Raji (cell line): Measurements from ENCODE around the gene AVPR1A.

Experiments used
- POLR2A ChIP-seq: IDR thresholded peaks from 2 replicates; pipeline ENCODE4 v1.6.1; 2011; ENCODE audit warnings: low read depth, low read length, control low read depth; ENCODE audit not compliant: insufficient read depth

The AVPR1A gene

DNA sequence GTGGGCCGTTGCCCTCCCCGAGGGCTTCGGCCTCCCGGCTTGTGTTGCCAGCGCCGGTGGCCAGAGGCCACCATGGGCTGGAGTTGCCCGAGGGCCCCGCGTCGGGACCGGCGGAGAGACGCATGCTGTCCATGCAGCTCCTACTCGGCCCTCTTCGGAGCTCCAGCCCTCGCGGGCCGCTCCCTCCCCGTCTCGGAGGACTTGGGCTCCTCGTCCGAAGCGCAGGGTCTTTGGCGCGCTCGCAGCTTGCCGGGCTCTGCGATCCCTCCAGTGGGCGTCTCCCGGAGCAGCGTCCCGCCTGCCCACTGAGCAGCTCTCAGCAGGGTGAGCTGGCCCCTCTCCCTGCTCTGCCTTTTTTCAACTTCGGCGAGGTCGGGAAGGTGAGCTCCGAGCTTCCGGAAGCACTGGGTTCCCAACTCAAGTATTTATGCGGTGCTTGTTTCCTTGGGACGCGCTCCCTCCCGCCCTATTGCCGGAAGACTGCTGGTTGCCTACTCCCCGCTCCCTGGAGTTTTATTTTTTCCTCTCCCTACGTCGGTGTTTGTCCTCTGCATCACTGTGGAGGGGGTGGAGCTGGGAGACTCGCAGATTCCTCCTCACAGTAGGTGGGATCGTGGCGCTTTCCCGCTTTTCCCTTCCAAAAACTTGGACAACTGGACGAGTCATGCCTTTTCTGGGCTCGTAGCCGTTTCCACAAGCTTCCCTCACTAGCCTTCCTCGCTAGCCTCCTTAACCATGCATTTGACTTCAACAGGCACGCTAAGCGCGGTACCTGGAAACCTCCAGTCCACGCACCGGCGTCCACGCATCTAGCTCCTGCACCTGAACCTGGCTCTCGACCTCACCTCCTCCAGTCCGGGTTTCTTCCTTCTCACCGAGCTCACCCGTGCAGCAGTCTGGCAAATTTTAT, at the start of gene AVPR1A:
Gene AVPR1A, minus strand, starts transcription at position 489 of the 910 bp plus-strand sequence. Its CDS starts 365 bp downstream, at position 124.
- TF ChIP-seq POLR2A, result no peak

DNA sequence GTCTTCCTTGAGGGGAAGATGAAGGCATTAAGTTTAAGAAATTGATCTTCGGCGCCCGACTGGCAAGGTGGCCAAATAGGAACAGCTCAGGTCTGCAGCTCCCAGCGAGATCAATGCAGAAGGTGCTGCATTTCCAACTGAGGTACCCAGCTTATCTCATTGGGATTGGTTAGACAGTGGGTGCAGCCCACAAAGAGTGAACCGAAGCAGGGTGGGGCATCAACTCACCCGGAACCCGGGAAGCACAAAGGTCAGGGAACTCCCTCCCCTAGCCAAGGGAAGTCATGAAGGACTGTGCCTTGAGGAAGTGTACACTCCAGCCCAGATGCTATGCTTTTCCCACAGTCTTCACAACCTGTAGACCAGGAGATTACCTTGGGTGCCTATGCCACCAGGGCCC, 45.2 kb upstream of the AVPR1A start:
- no peak for TF ChIP-seq POLR2A

DNA sequence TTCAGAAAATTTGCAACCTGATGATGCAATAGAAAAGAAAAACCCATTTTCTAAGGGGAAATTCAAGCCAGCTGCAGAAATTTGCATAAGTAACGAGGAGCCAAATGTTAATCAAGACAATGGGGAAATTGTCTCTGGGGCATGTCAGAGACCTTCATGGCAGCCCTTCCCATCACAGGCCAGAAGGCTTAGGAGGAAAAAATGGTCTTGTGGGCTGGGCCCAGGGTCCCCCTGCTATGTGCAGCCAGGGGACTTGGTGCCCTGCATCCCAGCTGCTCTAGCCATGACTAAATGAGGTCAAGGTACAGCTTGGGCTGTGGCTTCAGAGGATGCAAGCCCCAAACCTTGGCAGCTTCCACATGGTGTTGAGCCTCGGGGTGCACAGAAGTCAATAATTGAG, 28.2 kb upstream of the AVPR1A start:
- no peak for TF ChIP-seq POLR2A

DNA sequence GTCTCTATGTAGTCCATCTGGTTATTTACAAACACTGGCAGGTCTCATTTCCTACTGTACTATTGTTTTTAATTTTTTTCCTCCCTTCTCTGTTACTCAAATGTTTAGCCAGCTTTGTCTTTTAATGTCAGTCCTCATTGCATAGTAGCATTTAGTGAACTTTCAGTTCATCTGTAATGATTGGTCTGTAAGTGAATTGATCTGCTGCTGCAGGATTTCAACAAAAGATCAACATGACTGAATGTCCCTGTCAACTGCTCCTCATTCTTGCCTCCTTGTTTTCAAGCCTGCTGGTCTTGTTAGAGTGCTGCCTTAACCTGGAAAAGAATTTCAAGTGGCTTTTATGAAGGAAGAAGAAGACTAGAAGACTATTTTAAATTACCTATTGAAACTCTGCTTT, 19.3 kb upstream of the AVPR1A start:
- TF ChIP-seq POLR2A, result no peak

DNA sequence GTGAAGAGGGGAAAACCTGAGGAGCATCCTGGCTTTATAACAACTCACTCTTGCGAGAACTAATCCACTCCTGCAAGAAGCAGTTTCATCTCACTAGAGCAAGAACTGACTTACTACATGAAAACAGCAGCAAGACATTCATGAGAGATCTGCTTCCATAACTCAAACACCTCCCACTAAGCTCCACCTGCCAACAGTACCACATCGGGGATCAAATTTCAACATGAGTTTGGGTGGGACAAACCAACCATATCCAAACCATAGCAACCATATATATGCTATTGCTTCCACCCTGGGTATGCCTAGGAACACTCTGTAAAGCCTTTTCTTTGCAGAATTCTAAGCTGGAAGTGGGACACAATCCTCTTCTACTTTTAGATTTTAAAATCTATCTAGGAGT, 13.9 kb upstream of the AVPR1A start:
- TF ChIP-seq POLR2A, result no peak

DNA sequence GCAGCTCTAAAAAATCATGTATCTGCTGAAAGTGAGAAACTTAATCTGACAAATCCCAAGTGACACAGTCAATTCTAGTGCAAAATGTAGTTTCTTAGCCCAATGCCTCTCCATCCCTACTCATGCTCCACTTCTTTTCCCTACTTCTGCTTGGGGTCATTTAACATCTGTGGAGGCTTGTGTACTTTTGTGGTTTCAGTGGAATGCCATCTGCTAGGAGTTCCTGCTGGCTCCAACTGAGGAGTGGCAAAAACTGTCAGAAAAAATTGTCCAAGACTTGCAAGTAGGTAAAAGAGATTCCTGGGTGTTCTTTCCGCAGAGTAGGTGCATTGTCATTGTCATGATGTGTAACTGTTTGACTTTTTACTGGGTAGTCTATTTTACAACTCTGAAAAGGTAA, 12.5 kb upstream of the AVPR1A start:
- TF ChIP-seq POLR2A, result no peak

DNA sequence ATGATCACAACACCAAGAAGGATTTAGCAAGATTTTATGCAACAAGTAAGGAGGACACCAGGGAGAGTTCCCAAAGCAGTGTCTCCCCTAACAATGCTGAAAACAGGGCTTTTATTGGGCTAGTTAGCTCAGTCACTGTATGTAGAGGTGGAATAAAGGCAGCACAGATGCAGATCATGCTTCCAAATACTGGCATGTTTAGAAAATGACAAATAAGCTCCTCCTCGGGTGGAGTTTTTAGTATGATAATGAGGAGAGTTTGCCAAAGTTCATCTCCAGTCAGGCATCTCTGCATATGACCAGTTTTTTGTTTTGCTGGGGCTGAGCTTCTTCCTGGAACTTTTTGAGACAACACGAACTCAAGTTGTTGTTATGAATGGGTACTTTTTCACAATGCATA, 4.4 kb upstream of the AVPR1A start:
- TF ChIP-seq POLR2A, result no peak

DNA sequence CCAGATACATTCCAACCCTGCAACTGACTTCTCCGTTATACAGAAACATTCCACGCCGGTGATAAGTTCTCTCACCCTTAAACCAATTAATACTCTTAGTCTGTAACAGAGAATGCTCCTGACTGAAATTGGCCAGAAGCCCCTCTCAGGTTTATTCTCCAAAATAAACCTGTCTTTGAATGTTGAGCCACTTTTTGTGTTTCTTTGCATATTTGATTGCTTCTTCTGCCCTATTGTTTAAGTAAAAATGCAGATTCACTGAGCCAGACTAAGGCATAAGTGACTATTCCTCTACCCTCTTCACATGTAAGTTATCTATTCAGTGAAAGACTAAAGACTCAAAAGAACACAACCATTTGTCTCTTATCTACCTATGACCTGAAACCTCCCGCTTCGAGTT, 3.6 kb upstream of the AVPR1A start:
- no peak for TF ChIP-seq POLR2A

DNA sequence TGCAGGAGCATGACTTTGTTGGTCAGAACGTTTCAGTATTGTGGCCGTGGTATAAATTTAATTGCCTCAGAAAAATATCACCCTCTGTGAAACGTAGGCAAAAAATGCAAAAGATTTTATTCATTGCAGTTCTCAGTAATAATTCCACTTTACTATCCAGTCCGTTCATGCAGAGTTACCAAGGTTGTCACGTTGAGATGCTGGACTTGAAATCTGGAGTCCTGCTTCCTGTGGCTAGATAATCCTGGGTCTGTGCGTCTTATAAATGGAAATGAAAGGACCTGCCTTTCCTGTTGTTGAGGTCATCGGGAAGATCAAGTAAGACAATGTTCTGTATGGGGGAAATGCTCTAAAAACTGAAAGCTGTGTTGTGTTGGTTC, 1.3 kb upstream of the AVPR1A start:
- no peak for TF ChIP-seq POLR2A

DNA sequence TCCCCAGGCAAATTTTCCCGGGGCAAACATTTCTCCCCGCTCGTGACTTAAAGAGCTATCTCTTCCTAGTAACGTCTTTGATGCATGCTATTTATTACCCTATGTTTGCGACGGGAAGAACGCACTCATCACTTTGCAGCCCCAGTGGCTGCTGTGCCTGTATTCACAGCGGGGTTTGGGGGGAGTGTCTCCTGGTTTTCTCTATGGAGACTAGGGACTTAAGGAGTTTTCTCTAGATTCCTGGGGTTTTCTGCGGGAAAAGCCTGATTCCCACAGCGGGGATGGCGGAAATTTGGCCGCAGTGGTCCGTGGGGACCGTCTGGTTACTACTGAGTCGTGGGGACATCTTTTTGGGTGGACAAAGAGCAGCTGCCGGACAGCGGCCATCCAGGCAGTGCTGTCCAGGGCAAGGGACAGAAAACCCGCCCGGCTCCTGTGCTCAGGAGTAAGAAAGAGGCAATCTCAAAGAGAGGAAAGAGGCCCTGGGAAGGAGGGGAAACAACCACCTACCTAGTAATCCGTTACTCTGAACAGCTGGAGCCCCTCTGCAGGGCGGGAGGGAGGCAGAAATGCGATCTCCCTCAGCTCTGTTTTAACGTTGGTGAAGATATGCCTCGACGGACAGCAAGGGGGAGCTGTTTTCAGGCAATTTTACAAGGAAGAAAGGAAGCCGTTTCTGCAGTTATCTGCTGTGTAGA, 771 bp upstream of the AVPR1A start:
- no peak for TF ChIP-seq POLR2A

DNA sequence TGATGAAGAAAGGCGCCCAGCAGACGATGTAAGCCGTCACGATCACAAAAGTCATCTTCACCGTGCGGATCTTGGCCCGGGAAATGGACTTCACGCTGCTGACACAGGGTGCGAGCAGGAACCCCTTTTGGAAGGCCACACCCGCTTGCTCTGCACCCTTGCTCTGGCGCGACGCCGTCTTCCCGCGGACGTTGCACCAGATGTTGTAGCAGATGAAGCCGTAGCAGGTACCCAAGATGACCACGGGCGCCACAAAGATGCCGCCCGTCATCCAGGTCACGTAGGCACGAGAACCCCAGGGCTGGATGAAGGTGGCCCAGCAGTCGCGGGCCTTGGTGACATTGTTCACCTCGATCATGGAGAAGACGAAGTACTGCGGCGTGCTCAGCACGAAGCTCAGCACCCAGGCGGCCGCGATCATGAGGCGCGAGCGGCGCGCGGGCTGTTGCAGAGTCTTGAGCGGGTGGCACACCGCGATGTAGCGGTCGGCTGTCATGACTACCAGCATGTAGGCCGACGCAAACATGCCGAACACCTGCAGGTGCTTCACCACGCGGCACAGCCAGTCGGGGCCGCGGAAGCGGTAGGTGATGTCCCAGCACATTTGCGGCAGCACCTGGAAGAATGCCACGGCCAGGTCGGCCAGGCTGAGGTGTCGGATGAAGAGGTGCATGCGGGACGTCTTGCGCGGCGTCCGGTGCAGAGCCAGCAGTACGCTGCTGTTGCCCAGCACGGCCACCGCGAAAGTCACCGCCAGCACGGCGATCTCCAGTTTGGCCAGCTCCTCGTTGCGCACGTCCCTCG, 890 bp downstream of the AVPR1A start:
- no peak for TF ChIP-seq POLR2A

DNA sequence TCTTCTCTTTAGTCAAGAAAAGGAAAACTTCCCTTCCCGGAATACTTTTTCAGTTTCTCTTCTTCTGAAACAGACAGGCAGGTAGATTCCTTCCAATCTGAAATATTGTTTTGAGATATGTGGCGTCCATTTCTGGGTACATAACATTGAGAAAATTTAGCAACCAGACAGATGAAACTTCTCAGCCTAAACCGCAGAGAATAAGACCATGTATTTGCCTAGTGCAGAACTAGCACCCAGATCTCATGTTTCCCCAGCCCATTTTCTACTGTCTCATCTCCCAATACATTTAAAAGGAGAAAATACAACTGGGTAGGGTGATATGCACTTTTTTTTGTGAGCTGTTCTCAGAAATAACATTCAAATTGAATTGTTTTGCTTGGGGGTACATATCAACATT, 6.4 kb downstream of the AVPR1A start:
- TF ChIP-seq POLR2A, result no peak

DNA sequence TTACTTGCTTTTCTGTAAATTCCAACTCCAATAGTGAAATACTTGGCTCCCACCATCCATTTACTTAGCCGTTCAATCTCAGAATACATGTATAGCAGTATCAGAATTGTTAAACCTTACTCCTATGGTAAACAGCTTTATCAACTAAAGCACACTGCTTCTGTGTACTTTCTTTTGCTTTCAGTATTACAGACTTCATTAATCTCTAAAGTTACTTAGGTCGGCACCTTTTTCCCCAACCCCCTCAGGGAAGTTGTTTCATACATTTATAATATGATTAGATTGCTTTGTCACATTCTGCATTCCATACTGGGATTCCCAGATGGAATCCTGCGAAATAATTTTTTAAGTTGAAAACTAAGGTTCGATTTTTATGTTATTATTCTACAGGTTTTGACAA, 12.5 kb downstream of the AVPR1A start:
- no peak for TF ChIP-seq POLR2A

DNA sequence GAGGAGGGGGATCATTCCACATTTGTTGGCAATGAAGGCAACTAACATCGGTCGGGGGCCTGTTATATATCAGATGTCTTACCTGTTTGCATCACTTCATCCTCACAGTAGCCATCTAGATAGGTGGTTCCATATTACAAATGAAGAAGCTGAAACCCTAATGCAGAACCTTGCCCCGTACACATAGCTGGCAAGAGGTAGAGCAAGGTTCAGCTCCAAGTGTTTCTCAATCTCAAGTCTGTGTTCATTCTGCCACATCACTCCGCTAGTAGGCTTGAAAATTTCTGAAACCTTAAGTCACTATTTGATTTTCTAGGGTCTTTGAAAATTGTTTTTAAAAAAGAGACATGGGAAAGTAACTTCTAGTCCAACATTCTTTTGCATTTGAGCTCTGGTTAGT, 17.0 kb downstream of the AVPR1A start:
- no peak for TF ChIP-seq POLR2A

DNA sequence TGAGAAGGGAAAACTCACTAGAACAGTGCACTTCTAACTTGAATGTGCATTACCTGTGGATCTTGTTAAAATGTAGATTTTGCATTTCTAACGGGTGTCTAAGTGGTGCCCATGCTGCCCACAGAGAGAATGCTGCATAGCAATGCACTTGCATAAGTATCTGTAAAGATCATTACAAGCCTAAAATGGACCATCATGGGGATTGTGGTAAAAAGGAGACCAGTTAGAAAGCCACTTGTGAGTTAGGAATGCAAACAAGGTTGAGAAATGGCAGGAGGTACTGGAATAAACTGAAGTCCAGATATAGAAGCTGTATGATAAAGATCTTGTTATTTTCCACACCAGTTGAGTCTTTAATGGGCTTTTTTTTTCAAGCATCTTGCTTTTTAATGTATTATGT, 18.8 kb downstream of the AVPR1A start:
- no peak for TF ChIP-seq POLR2A
